GM19438 (cell line): Measurements from ENCODE around the gene GABPA.
A peak's percentile ranks its signal among the peaks of the same experiment; 100 is the strongest.
"Not testable (repeated sequence)": the region's sequence is repeated elsewhere in the genome, so short reads cannot be mapped to it uniquely, and the experiment has no call there.

Experiments
- ATAC-seq: cut with Tn5 transposase; IDR thresholded peaks from one replicate; pipeline ENCODE4 v1.9.1; 2021; ENCODE audit warnings: low read depth; ENCODE audit not compliant: unreplicated experiment

GABPA gene

GRCh38 chr21:25734904-25735645 is at the start of gene GABPA, which contains the start of gene ATP5PF:
Gene GABPA, plus strand, starts transcription at chr21:25734972. Its CDS starts 6,627 bp downstream, at chr21:25741599.
Gene ATP5PF, minus strand, starts transcription at chr21:25734904. Its CDS starts 5,110 bp downstream, at chr21:25729794.
- peak; percentile 87 for ATAC-seq

GRCh38 chr21:25687787-25688186 is 47.0 kb upstream of the GABPA start:
- ATAC-seq, result no peak

DNA sequence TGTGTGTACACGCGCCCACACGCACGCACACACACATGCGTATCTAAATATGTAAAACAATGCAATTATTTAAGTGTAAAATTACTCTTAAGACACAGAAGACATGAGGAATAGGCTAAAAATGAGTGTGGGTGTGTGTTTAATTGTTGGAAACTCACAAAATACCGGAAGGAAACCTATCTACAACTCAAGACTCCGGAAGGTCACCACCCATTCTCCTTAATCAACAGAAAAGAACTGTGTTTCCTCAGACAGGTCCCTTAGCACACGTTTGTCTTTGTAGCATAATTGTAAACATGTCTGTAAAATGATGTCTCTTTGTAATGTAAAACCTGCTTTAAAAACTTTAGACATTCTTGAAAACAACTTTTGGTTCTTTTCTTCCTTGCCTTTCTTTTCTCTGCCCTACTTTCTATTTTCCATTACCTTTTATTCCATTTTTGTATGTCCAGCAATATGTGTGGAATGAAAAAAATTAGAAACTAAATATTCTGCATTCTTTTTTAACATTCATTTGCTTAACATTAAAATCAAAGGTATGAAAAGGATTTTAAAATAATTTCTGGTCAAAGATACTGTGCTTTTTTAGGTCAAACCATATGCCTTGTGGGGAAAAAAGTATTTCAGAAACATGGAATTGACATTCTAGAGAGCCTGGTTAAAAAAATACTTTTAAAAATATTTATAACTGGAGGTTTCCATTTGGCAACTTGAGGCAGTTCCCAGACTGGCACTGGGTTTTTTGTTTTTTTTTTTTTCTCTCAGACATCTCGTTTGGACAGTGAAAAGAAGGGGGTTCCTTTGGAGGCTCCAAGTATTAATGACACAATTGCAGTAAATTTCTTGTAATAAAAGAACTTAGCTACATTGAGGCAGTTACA is 46.3 kb upstream of the GABPA start:
- no peak for ATAC-seq

DNA sequence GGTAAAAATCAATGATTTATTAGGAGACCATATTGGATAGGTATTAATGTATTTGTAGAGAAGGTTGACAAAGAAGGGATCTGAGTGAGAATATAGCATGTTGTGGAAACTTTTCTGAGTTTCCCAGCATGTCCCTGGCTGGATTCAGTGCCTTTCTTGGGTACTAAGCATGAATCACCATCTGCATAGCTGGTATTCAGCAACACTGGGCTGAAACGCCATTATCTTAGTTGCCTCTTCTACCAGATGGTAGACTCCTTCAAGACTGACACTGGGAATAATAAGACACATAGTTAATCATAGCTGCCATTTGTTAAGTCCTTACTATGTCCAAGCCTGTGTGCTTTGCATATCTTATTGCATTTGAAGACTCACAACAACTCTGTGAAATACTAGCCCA is 45.5 kb upstream of the GABPA start:
- no peak for ATAC-seq

- ATAC-seq, result no peak
Observed at GRCh38 chr21:25691976-25692375, 42.8 kb upstream of the GABPA start.

DNA sequence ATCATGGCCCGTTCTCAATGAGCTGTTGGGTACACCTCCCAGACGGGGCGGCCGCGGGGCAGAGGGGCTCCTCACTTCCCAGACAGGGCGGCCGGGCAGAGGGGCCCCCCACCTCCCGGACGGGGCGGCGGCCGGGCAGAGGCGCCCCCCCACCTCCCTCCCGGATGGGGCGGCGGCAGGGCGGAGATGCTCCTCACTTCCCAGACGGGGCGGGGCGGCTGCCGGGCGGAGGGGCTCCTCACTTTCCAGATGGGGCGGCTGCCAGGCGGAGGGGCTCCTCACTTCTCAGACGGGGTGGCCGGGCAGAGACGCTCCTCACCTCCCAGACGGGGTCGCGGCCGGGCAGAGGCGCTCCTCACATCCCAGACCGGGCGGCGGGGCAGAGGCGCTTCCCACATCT is 39.3 kb upstream of the GABPA start:
- ATAC-seq, result not testable (repeated sequence)

DNA sequence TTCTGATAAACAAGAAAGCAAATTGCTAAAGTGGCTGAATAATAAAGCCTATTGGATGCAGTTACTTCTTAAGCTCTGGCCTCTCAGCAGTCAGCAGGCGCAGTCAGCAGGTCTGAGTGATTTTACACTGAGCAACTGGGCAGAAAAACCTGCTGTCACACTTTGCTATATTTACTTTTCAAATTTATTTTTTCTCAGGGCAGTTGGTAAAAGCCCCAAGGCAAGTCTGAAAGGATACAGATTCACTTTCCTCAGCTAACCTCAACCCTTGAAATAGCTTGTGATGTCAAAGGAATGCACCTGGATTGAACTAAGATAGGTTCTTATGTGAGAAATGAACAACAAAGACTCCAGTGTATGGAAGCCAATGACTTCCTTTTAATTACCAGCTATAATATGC is 34.0 kb upstream of the GABPA start:
- ATAC-seq, result no peak

GRCh38 chr21:25701529-25701928 is 33.2 kb upstream of the GABPA start:
- no peak for ATAC-seq

- ATAC-seq, result no peak
Observed at GRCh38 chr21:25708467-25709065, 26.2 kb upstream of the GABPA start.

DNA sequence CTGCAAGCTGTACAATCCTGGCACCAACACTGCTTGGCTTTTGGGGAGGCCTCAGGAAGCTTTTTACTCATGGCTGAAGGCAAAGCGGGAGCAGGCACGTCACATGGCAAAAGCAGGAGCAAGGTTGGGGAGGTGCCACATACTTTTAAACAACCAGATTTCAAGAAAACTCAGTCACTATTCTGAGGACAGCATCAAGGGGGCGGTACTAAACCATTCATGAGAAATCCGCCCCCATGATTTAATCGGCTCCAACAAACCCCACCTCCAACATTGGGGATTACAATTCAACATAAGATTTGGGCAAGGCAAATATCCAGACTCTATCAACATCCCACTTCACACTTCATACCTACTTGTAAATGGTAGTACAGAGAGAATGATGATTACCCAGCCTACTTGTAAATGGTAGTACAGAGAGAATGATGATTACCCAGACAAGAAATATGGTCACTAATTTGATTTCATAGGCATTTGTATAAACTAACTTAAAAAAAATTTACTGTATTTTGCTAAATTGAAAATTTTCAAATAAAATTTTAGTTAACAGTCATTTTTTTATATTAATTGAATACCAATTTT is 25.0 kb upstream of the GABPA start:
- no peak for ATAC-seq

GRCh38 chr21:25710550-25710949 is 24.2 kb upstream of the GABPA start:
- ATAC-seq, result no peak

DNA sequence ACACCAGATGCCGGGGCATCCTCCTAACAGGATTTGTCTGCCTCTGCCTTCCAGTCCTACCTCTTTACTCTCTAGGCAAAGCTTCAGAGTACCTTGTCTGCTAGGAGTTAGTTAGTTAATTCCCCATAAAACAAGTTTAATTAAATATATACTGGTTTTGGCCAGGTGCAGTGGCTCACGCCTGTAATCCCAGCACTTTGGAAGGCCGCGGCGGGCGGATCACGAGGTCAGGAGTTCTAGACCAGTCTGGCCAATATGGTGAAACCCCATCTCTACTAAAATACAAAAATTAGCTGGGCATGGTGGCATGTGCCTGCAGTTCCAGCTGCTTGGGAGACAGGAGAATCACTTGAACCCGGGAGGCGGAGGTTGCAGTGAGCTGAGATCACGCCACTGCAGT is 20.7 kb upstream of the GABPA start:
- ATAC-seq, result not testable (repeated sequence)

GRCh38 chr21:25717491-25718147 is 17.2 kb upstream of the GABPA start:
- ATAC-seq, result no peak

- ATAC-seq, result no peak
Observed at GRCh38 chr21:25721987-25722386, 12.8 kb upstream of the GABPA start.

GRCh38 chr21:25722631-25723030 is 12.1 kb upstream of the GABPA start:
- ATAC-seq, result no peak

DNA sequence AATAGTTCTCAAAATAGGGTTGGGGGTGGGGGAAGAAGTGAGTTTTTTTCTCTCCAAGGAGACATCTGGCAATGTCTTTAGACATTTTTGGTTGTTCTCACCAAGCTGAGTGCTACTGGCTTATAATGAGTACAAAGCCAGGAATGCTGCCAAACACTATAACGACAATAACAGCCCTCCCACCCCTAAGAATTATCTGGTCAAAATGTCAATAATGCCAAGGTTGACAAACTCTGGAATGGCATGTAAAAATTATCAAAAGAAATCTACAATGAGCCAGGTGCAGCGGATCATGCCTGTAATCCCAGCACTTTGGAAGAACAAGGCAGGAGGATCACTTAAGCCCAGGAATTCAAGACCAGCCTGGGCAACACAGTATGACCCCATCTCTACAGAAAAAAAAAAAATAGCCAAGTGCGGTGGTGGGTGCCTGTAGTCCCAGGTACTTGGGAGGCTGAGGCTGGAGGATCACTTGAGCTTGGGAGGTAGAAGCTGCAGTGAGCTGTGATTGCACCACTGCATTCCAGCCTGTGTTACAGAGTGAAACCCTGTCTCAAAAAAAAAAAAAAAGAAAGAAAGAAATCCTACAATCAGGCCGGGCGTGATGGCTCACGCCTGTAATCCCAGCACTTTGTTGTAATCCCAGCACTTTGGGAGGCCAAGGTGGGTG is 2.5 kb upstream of the GABPA start:
- no peak for ATAC-seq

- ATAC-seq, result peak; percentile 5
Observed at GRCh38 chr21:25733859-25734653, 716 bp upstream of the GABPA start.

- peak; percentile 1 for ATAC-seq
Observed at GRCh38 chr21:25734654-25734903, 193 bp upstream of the GABPA start.
